ENCODE data around the gene SFRP4.

SFRP4 gene

DNA sequence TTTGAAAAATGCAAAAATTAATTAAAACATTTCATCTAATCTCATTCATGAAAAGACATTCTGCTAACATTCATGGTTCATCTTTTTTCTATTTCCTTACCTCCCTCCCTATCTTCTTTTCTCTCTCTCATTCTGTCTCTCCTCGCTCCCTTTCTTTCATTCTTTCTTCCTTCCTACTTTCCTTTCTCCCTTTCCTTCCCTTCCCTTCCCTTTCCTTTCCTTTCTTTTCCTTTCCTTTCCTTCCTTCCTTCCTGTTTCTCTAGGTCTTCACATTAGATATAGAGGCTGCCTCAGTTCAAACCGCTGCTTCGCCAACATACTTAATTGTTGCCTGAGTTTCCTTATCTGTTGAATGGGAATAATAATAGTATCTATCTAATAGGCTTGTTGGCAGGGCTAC, 21.9 kb downstream of the SFRP4 start:
- no peak overlapping the region for H3K4me3 ChIP-seq (ENCODE audit: insufficient read length, low read depth)
- no peaks in the 10 kb centered on the region for H3K4me1 ChIP-seq (ENCODE audit: insufficient read depth, insufficient read length)
- H3K27me3 ChIP-seq (ENCODE audit: insufficient read depth, insufficient read length) = no peaks in the 10 kb centered on the region
- H3K36me3 ChIP-seq (ENCODE audit: insufficient read depth, insufficient read length, low read length) = no peaks in the 10 kb centered on the region
- no peak for DNase-seq (ENCODE audit: low read depth, low spot score)
- H3K9me3 ChIP-seq (ENCODE audit: insufficient read depth, low read length) = no peaks in the 10 kb centered on the region
- no peak for TF ChIP-seq SUZ12 (IDR thresholded peaks at IDR 0.05; ENCODE audit: extremely low read depth, insufficient read depth, insufficient read length)
- no peak for TF ChIP-seq YY1 (IDR thresholded peaks at IDR 0.05; ENCODE audit: insufficient read depth, insufficient read length)
- no peak for TF ChIP-seq ZNF274 (IDR thresholded peaks at IDR 0.05; ENCODE audit: low read depth, low read length)
- no peak overlapping the region for H3K9ac ChIP-seq (ENCODE audit: insufficient read length, low read depth)

DNA sequence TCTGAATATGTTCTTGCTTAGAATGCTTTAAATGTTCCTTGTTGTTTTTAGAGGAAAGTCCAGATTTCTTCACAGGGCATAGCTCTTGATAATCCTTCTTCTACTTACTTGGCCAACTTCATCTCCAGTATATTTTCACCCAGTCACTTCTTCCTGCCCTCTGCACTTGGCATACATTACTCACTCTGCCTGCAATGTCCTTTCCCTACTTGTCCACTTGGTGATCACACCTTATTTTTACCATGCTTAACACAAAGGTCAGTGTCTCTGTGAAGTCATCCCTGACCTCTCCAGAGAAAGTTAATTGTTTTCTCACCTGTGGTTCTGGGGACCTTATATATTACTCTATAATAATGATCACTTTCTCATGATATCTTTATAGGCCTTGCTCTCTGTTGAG, 23.3 kb downstream of the SFRP4 start:
- H3K9me3 ChIP-seq (ENCODE audit: insufficient read depth, low read length) = no peaks in the 10 kb centered on the region
- no peaks in the 10 kb centered on the region for H3K27me3 ChIP-seq (ENCODE audit: insufficient read depth, insufficient read length)
- no peak for DNase-seq (ENCODE audit: low read depth, low spot score)
- H3K4me3 ChIP-seq (ENCODE audit: insufficient read length, low read depth) = no peak overlapping the region
- TF ChIP-seq ZNF274 (IDR thresholded peaks at IDR 0.05; ENCODE audit: low read depth, low read length) = no peak
- TF ChIP-seq SUZ12 (IDR thresholded peaks at IDR 0.05; ENCODE audit: extremely low read depth, insufficient read depth, insufficient read length) = no peak
- TF ChIP-seq YY1 (IDR thresholded peaks at IDR 0.05; ENCODE audit: insufficient read depth, insufficient read length) = no peak
- H3K9ac ChIP-seq (ENCODE audit: insufficient read length, low read depth) = no peak overlapping the region
- no peaks in the 10 kb centered on the region for H3K36me3 ChIP-seq (ENCODE audit: insufficient read depth, insufficient read length, low read length)
- no peaks in the 10 kb centered on the region for H3K4me1 ChIP-seq (ENCODE audit: insufficient read depth, insufficient read length)

DNA sequence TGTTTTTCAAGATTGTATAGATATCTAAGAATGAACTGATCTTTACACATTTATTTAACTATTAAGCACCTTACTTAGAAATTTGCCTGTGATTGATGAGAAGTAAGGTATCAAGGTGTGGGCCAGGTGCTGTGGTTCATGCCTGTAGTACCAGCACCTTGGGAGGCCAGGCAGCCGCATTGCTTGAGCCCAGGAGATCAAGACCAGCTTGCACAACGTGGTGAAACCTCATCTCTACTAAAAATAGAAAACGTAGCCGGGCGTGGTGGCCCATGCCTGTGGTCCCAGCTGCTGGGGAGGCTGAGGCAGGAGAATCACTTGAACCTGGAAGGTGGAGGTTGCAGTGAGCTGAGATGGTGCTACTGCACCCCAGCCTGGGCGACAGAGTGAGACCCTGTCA, 34.5 kb downstream of the SFRP4 start:
- DNase-seq (ENCODE audit: low read depth, low spot score) = no peak
- H3K36me3 ChIP-seq (ENCODE audit: insufficient read depth, insufficient read length, low read length) = no peaks in the 10 kb centered on the region
- TF ChIP-seq YY1 (IDR thresholded peaks at IDR 0.05; ENCODE audit: insufficient read depth, insufficient read length) (no peak), ZNF274 (IDR thresholded peaks at IDR 0.05; ENCODE audit: low read depth, low read length) (no peak), SUZ12 (IDR thresholded peaks at IDR 0.05; ENCODE audit: extremely low read depth, insufficient read depth, insufficient read length) (no peak)
- no peak overlapping the region for H3K4me3 ChIP-seq (ENCODE audit: insufficient read length, low read depth)
- H3K9me3 ChIP-seq (ENCODE audit: insufficient read depth, low read length) = no peaks in the 10 kb centered on the region
- H3K4me1 ChIP-seq (ENCODE audit: insufficient read depth, insufficient read length) = no peaks in the 10 kb centered on the region
- no peak overlapping the region for H3K9ac ChIP-seq (ENCODE audit: insufficient read length, low read depth)
- no peaks in the 10 kb centered on the region for H3K27me3 ChIP-seq (ENCODE audit: insufficient read depth, insufficient read length)

Data from NT2/D1 (cell line).